ENCODE data around the gene C8G. TPM values are rescaled to one million over a fixed set of nuclear protein-coding genes. Genes with fewer than 3 reads are reported as not detected.

C8G gene
- total RNA-seq, 2 donors from 2014 or later = 2.4 to 2.5 TPM

- DNase-seq (ENCODE audit: low spot score) (no peak), ATAC-seq (no peak)
- no peaks in the 10 kb centered on the region for H3K36me3 Mint-ChIP-seq
- H3K27ac Mint-ChIP-seq = no peak overlapping the region
- H3K4me3 Mint-ChIP-seq = no peak overlapping the region
- peaks cover 17 to 41% of the 10 kb centered on the region in 2 donors for H3K4me1 Mint-ChIP-seq (ENCODE audit: low read depth in 2 of 2)
- H3K9me3 Mint-ChIP-seq = peaks cover 4% of the 10 kb centered on the region
- no peaks in the 10 kb centered on the region for H3K27me3 Mint-ChIP-seq
Measured at GRCh38 chr9:136957901-136958300, 12.9 kb downstream of the C8G start.

GRCh38 chr9:136958473-136958872, 13.4 kb downstream of the C8G start:
- ATAC-seq (no peak), DNase-seq (ENCODE audit: low spot score) (no peak)
- H3K27ac Mint-ChIP-seq = no peak overlapping the region
- H3K36me3 Mint-ChIP-seq = no peaks in the 10 kb centered on the region
- H3K4me1 Mint-ChIP-seq (ENCODE audit: low read depth in 2 of 2) = peaks cover 22 to 46% of the 10 kb centered on the region in 2 donors
- no peaks in the 10 kb centered on the region for H3K27me3 Mint-ChIP-seq
- H3K4me3 Mint-ChIP-seq = no peak overlapping the region
- peaks cover 4% of the 10 kb centered on the region for H3K9me3 Mint-ChIP-seq

GRCh38 chr9:136958898-136959850, 14.1 kb downstream of the C8G start:
- Mint-ChIP-seq H3K4me1 (ENCODE audit: low read depth in 2 of 2) (peaks cover 22 to 46% of the 10 kb centered on the region in 2 donors), H3K27me3 (no peaks in the 10 kb centered on the region), H3K4me3 (no peak overlapping the region), H3K36me3 (no peaks in the 10 kb centered on the region), H3K9me3 (peaks cover 4% of the 10 kb centered on the region), H3K27ac (peak overlapping the region in 1 of 2 donors; percentile 58)
- DNase-seq (ENCODE audit: low spot score) (no peak), ATAC-seq (peak; percentile 31 to 60)

- peak overlapping the region in 1 of 2 donors; percentile 58 for H3K27ac Mint-ChIP-seq
- H3K4me1 Mint-ChIP-seq (ENCODE audit: low read depth in 2 of 2) = peaks cover 22 to 39% of the 10 kb centered on the region in 2 donors
- peak overlapping the region; percentile 44 for H3K4me3 Mint-ChIP-seq
- H3K36me3 Mint-ChIP-seq = no peaks in the 10 kb centered on the region
- no peaks in the 10 kb centered on the region for H3K27me3 Mint-ChIP-seq
- DNase-seq (ENCODE audit: low spot score) = no peak
- ATAC-seq = peak in 1 of 2 donors; percentile 2
- H3K9me3 Mint-ChIP-seq = peaks cover 4% of the 10 kb centered on the region
Measured at GRCh38 chr9:136960212-136960937, 15.3 kb downstream of the C8G start.

GRCh38 chr9:136960938-136961275, 15.9 kb downstream of the C8G start:
- ATAC-seq (no peak), DNase-seq (ENCODE audit: low spot score) (no peak)
- no peak overlapping the region for H3K4me3 Mint-ChIP-seq
- no peaks in the 10 kb centered on the region for H3K36me3 Mint-ChIP-seq
- H3K4me1 Mint-ChIP-seq (ENCODE audit: low read depth in 2 of 2) = peaks cover 27 to 43% of the 10 kb centered on the region in 2 donors
- H3K27ac Mint-ChIP-seq = no peak overlapping the region
- peaks cover 4% of the 10 kb centered on the region for H3K9me3 Mint-ChIP-seq
- no peaks in the 10 kb centered on the region for H3K27me3 Mint-ChIP-seq

DNA sequence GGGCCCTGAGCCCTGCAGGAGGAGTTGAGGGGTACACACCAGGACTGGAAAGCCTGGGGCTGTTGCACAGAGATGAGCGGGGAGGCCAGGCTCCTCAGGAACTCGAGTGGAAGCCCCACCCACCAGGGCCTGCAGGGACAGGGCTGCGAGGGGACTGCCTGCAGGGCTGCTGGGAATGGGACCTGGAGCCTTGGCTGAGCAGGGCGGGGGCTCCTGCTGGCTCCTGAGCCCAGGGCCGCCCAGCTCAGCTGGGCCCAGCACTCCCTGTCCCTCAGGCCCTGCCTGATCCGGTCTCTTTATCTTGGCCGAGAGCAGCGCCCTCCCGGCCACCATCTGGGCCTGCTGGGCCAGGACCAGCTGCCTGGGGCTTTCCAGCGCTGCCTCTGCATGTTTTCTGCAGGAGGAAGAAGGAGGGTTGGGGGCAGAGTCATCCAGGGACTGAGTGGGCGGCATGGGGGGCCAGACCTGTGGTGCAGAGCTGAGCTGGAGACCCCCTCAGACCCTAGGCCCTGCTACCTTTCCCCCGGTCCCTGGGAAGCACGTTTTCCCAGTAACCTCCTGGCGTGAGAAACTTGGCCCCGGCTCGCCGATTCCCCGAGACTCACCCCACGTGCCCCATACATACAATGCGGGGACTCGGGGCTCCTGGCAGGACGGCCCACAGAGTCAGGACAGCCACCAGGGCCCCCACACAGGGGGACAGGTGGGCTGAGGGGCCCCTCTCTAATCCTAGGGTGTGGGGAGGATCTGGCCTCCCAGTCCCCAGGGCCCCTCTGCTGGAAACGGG, 16.4 kb downstream of the C8G start:
- DNase-seq (ENCODE audit: low spot score) (no peak), ATAC-seq (no peak)
- Mint-ChIP-seq H3K27ac (no peak overlapping the region), H3K36me3 (no peaks in the 10 kb centered on the region), H3K4me1 (ENCODE audit: low read depth in 2 of 2) (peaks cover 27 to 43% of the 10 kb centered on the region in 2 donors), H3K9me3 (peaks cover 4% of the 10 kb centered on the region), H3K27me3 (no peaks in the 10 kb centered on the region), H3K4me3 (no peak overlapping the region)

- no peaks in the 10 kb centered on the region for H3K36me3 Mint-ChIP-seq
- no peak for ATAC-seq
- no peaks in the 10 kb centered on the region for H3K9me3 Mint-ChIP-seq
- H3K27me3 Mint-ChIP-seq = no peaks in the 10 kb centered on the region
- peaks cover 23 to 39% of the 10 kb centered on the region in 2 donors for H3K4me1 Mint-ChIP-seq (ENCODE audit: low read depth in 2 of 2)
- H3K4me3 Mint-ChIP-seq = no peak overlapping the region
- no peak overlapping the region for H3K27ac Mint-ChIP-seq
- DNase-seq (ENCODE audit: low spot score) = no peak
Measured at GRCh38 chr9:136962163-136962562, 17.1 kb downstream of the C8G start.

- no peak for DNase-seq (ENCODE audit: low spot score)
- Mint-ChIP-seq H3K4me1 (ENCODE audit: low read depth in 2 of 2) (peaks cover 23 to 35% of the 10 kb centered on the region in 2 donors), H3K27ac (no peak overlapping the region), H3K9me3 (no peaks in the 10 kb centered on the region), H3K27me3 (no peaks in the 10 kb centered on the region), H3K36me3 (no peaks in the 10 kb centered on the region), H3K4me3 (no peak overlapping the region)
- no peak for ATAC-seq
Measured at GRCh38 chr9:136962701-136963248, 17.7 kb downstream of the C8G start.

DNA sequence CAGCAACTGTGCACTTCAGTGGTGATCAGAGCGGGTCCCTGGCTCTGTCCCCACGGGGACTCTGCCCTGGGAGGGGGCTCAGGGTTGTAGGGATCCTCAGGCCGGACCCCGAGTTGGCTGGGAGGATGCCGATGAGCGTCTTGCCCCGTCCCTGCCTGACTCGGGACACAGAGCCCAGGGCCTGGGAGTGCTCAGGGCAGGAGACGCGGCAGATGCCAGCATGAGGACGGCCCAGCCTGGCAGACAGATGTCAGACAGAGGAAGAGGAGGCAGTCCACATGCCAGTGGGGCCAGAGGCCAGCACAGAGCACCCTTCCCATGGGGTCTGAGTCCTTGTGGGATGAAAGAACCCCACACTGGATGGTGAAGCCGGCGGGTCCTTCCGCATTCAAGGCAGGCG, 18.3 kb downstream of the C8G start:
- Mint-ChIP-seq H3K27ac (no peak overlapping the region), H3K27me3 (no peaks in the 10 kb centered on the region), H3K4me3 (no peak overlapping the region), H3K36me3 (no peaks in the 10 kb centered on the region), H3K9me3 (no peaks in the 10 kb centered on the region), H3K4me1 (ENCODE audit: low read depth in 2 of 2) (peaks cover 23 to 30% of the 10 kb centered on the region in 2 donors)
- ATAC-seq = no peak
- DNase-seq (ENCODE audit: low spot score) = no peak

- ATAC-seq (no peak), DNase-seq (ENCODE audit: low spot score) (no peak)
- H3K4me1 Mint-ChIP-seq (ENCODE audit: low read depth in 2 of 2) = peaks cover 23 to 29% of the 10 kb centered on the region in 2 donors
- H3K27ac Mint-ChIP-seq = no peak overlapping the region
- no peaks in the 10 kb centered on the region for H3K27me3 Mint-ChIP-seq
- no peaks in the 10 kb centered on the region for H3K36me3 Mint-ChIP-seq
- no peaks in the 10 kb centered on the region for H3K9me3 Mint-ChIP-seq
- H3K4me3 Mint-ChIP-seq = no peak overlapping the region
Measured at GRCh38 chr9:136963751-136964150, 18.7 kb downstream of the C8G start.

GRCh38 chr9:136964171-136964689, 19.2 kb downstream of the C8G start:
- no peaks in the 10 kb centered on the region for H3K9me3 Mint-ChIP-seq
- H3K36me3 Mint-ChIP-seq = no peaks in the 10 kb centered on the region
- no peak overlapping the region for H3K4me3 Mint-ChIP-seq
- H3K27ac Mint-ChIP-seq = no peak overlapping the region
- ATAC-seq (no peak), DNase-seq (ENCODE audit: low spot score) (no peak)
- no peaks in the 10 kb centered on the region for H3K27me3 Mint-ChIP-seq
- peaks cover 23 to 27% of the 10 kb centered on the region in 2 donors for H3K4me1 Mint-ChIP-seq (ENCODE audit: low read depth in 2 of 2)

DNA sequence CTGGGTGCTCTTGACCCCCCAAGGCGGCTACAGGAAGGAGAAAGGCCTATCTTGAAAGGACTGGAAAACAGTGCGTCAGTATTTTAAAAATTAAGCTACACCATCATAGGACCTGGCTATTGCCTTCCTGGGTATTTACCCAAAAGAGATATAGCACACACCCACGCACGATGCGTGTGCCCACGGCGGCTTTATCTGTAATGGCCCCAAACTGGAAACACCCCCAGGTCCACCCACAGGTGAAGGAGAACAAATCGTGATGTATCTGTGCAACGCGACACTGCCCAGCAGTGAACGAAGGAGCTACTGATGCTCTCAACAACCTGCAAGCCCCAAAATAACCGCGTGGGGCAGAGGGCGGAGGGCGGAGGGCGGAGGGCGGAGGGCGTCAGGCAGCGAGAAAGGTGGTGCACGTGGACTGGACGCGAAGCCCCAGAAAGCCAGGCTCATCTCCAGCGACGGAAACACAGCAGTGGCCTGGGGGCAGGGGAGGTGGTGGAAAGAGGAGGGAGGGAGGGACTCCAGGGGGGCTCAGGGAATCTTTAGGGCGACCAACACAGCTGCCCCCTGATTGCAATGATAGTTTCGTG, 19.9 kb downstream of the C8G start:
- DNase-seq (ENCODE audit: low spot score) (no peak), ATAC-seq (no peak)
- Mint-ChIP-seq H3K4me1 (ENCODE audit: low read depth in 2 of 2) (peaks cover 22 to 27% of the 10 kb centered on the region in 2 donors), H3K27me3 (no peaks in the 10 kb centered on the region), H3K27ac (no peak overlapping the region), H3K4me3 (no peak overlapping the region), H3K36me3 (no peaks in the 10 kb centered on the region), H3K9me3 (no peaks in the 10 kb centered on the region)
